ENCODE results near the gene GPR158.
"Not testable (repeated sequence)": the region's sequence is repeated elsewhere in the genome, so short reads cannot be mapped to it uniquely, and the experiment has no call there.

GPR158 gene

GRCh38 chr10:25300073-25300472, 125.3 kb downstream of the GPR158 start:
- no peak for DNase-seq (ENCODE audit: extremely low read depth in 1 of 2, low read depth in 1 of 2)

GRCh38 chr10:25304606-25305005, 129.8 kb downstream of the GPR158 start:
- DNase-seq (ENCODE audit: extremely low read depth in 1 of 2, low read depth in 1 of 2), result no peak

GRCh38 chr10:25306386-25306785, 131.6 kb downstream of the GPR158 start:
- no peak for DNase-seq (ENCODE audit: extremely low read depth in 1 of 2, low read depth in 1 of 2)

- DNase-seq (ENCODE audit: extremely low read depth in 1 of 2, low read depth in 1 of 2), result no peak
Measured at GRCh38 chr10:25308278-25308677, 133.5 kb downstream of the GPR158 start.

GRCh38 chr10:25317596-25318211, 142.9 kb downstream of the GPR158 start:
- DNase-seq (ENCODE audit: extremely low read depth in 1 of 2, low read depth in 1 of 2), result not testable (repeated sequence)

DNA sequence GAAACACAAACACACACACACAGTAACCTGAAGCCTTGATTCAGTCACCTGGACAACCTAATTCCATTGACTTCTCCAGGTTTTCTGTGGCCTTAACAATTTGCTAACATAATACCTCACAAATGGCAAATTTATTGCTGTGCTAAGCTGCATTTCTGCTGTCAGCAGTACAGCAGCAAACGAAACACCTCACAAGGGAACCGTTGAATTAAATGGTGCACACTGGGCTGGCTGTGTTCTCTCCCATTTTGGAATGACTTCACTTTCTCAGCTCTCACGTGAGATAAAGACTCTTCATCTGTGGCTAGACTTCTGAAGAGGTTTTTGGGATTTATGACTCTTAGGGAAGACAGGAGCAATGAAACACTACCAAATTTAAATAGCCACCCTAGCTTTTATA, 152.5 kb downstream of the GPR158 start:
- DNase-seq (ENCODE audit: extremely low read depth in 1 of 2, low read depth in 1 of 2), result no peak

DNA sequence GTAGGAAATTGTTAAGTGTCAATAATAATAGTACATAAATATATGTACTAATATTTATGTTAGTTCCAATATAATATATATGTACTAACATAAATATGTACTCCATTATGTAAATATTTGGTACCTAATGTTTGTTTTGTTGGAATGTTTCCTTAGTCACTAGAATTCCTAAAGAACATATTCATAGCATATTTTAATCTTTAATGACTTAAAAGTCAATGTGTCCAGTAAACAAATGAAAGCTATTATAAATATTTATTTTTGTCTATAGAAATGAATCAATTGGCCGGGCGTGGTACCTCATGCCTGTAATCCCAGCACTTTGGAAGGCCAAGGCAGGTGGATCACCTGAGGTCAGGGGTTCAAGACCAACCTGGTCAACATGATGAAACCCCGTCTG, 153.6 kb downstream of the GPR158 start:
- no peak for DNase-seq (ENCODE audit: extremely low read depth in 1 of 2, low read depth in 1 of 2)

GRCh38 chr10:25329587-25329986, 154.8 kb downstream of the GPR158 start:
- DNase-seq (ENCODE audit: extremely low read depth in 1 of 2, low read depth in 1 of 2), result not testable (repeated sequence)

DNA sequence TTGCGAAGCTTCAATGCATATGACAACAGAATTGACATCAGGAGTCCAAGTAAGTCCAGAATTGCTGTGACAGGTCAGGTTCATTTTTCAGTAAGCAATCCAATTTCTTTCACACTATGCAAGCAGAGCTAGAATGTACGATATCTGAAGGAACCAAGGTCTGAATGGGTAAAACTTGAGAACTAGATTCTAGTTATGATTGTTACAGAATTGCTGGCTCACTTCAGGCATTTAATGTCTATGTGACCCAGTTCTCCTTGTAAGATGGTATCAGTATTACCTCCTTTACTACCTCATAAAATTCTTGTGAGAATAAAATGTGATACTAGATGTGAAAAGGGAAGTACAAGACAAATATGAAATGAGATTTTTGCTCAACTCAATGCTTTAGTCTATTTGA, 159.6 kb downstream of the GPR158 start:
- DNase-seq (ENCODE audit: extremely low read depth in 1 of 2, low read depth in 1 of 2), result no peak

GRCh38 chr10:25336330-25336729, 161.5 kb downstream of the GPR158 start:
- no peak for DNase-seq (ENCODE audit: extremely low read depth in 1 of 2, low read depth in 1 of 2)

DNA sequence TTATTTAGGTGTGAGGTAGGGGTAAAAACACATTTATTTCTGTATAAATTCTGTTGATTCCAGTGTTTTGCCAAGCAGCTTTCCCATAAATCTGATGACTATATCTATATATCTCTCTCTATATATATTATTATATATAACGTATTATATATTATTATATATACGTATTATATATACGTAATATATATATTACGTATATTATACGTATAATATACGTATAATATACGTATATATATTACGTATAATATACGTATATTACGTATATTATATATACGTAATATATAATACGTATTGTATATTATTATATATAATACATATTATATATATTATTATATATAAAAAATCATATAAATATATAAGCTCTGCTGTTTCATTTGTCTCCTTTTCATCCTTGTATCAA, 163.5 kb downstream of the GPR158 start:
- no peak for DNase-seq (ENCODE audit: extremely low read depth in 1 of 2, low read depth in 1 of 2)

GRCh38 chr10:25339966-25340365, 165.2 kb downstream of the GPR158 start:
- no peak for DNase-seq (ENCODE audit: extremely low read depth in 1 of 2, low read depth in 1 of 2)

GRCh38 chr10:25349520-25349919, 174.7 kb downstream of the GPR158 start:
- no peak for DNase-seq (ENCODE audit: extremely low read depth in 1 of 2, low read depth in 1 of 2)

DNA sequence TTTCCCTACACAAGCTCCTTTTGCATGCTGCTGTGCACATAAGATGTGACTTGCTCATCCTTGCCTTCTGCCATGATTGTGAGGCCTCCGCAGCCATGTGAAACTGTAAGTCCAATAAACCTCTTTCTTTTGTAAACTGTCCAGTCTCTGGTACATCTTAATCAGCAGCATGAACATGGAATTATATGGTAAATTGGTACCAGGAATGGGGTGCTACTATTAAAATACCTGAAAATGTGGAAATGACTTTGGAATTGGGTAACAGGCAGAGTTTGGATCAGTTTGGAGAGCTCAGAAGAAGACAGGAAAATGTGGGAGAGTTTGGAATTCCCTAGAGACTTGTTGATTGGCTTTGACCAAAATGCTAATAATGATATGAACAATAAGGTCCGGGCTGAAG, 181.8 kb downstream of the GPR158 start:
- DNase-seq (ENCODE audit: extremely low read depth in 1 of 2, low read depth in 1 of 2), result no peak

GRCh38 chr10:25357269-25357668, 182.5 kb downstream of the GPR158 start:
- DNase-seq (ENCODE audit: extremely low read depth in 1 of 2, low read depth in 1 of 2), result no peak

DNA sequence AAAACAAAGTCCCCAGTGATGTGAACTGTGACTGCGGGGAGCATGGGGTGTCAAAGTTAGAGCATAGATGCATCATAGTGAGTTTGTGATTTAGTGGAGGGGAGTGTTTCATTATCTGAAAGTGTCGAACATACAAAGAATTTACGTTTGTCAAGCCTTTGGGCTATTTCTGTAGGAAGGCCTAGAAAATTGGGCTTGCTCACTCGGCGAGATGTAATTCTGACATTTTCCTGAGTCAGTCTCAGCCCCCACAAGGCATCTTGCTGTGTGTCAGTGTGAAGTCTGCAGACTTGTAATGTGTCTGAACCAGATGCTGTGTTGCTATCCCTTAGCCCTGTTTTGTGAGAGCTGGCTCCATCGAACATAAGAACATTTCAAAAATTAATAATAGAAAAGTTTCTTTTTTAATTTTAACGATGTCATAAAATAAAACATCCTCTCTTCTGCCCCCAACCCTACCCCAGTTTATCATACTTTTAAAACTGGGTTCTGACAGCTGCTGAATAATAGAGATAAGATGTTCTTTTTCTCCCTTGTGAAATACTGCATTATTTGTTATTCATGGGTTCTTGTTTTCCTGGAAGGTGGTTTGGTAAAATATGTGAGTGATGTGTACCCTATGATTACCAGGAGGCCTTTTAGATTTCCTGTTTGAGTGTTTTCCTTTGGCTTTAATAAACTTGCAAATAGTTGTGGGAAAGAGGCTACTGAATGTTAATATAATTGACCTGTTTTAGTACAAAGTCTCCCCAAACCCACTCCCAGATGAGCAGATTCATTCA, 207.4 kb downstream of the GPR158 start:
- no peak for DNase-seq (ENCODE audit: extremely low read depth in 1 of 2, low read depth in 1 of 2)

DNA sequence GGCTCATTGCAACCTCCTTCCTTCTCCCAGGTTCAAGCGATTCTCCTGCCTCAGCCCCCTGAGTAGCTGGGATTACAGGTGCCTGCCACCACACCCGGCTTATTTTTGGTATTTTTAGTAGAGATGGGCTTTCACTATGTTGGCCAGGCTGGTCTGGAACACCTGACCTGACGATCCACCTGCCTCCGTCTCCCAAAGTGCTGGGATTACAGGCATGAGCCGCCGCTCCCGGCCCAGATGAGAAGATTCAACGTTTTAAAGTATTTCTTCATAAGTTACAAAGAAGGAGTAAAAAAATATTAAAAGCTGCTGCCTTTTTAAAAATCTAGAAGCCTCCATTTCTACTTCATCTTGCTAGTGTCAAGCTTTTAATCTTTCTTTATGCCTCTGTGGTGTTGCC, 208.1 kb downstream of the GPR158 start:
- DNase-seq (ENCODE audit: extremely low read depth in 1 of 2, low read depth in 1 of 2), result not testable (repeated sequence)

GRCh38 chr10:25383686-25384085, 208.9 kb downstream of the GPR158 start:
- no peak for DNase-seq (ENCODE audit: extremely low read depth in 1 of 2, low read depth in 1 of 2)

DNA sequence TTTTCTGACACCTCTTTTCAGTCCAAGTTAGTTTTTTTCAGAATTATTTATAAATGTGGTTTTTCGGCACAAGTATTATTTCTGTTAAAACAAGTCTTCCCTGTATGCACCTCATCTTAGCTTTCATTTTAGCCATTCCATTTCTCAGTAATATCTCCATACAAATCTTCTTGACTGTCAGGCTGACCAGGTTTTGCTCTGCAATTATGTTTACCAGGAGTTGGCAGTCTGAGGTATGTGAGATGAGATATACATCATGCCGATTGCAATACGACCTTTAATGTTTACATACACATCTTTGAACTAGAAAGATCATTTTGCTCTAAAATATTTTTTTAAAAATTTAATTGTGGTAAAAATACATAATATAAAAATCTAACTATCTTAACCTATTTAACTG, 209.8 kb downstream of the GPR158 start:
- no peak for DNase-seq (ENCODE audit: extremely low read depth in 1 of 2, low read depth in 1 of 2)

- DNase-seq (ENCODE audit: extremely low read depth in 1 of 2, low read depth in 1 of 2), result no peak
Measured at GRCh38 chr10:25388188-25388861, 213.5 kb downstream of the GPR158 start.

DNA sequence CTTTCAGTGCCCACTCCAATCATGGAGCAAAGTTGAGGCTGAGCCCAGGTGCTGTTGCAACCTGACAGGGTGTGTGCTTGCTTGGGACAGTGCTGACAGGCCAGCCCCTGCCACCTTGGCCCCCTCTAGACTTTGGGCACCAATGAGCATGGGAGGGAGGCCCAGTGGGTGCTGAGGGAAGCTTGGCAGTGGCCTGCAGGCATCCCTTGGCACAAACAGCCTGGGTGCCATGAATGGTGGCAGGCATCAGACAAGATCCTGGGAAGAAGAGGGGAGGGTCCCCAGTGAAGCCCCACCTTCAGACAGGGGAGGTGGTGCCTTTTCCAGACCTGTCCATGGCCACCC, 214.0 kb downstream of the GPR158 start:
- no peak for DNase-seq (ENCODE audit: extremely low read depth in 1 of 2, low read depth in 1 of 2)

- no peak for DNase-seq (ENCODE audit: extremely low read depth in 1 of 2, low read depth in 1 of 2)
Measured at GRCh38 chr10:25390733-25391132, 215.9 kb downstream of the GPR158 start.

All from activated CD8-positive, alpha-beta memory T cell treated with anti-CD3 and anti-CD28 coated beads for 1 hour (primary cell).